ENCODE data around the gene CMTM8.
"Not testable (repeated sequence)": the region's sequence is repeated elsewhere in the genome, so short reads cannot be mapped to it uniquely, and the experiment has no call there.

The CMTM8 gene

GRCh38 chr3:32373276-32373675 lies 134.8 kb downstream of the CMTM8 start:
- TF ChIP-seq JUND (IDR thresholded peaks at IDR 0.05; ENCODE audit: low read depth), result no peak
- DNase-seq (ENCODE audit: low read depth in 1 of 2, low spot score in 1 of 2), result no peak
- in situ Hi-C loops (cut with HindIII; ENCODE audit: low pct_unique_long_range_greater_than_20kb, low sequenced_read_pairs), result no loop called here

GRCh38 chr3:32373844-32374243 lies 135.4 kb downstream of the CMTM8 start:
- TF ChIP-seq JUND (IDR thresholded peaks at IDR 0.05; ENCODE audit: low read depth), result no peak
- DNase-seq (ENCODE audit: low read depth in 1 of 2, low spot score in 1 of 2), result no peak
- in situ Hi-C loops (cut with HindIII; ENCODE audit: low pct_unique_long_range_greater_than_20kb, low sequenced_read_pairs), result no loop called here

GRCh38 chr3:32374788-32375595 lies 136.5 kb downstream of the CMTM8 start:
- DNase-seq (ENCODE audit: low read depth in 1 of 2, low spot score in 1 of 2), result peak in 1 of 2 experiments; percentile 86
- in situ Hi-C loops (cut with HindIII; ENCODE audit: low pct_unique_long_range_greater_than_20kb, low sequenced_read_pairs), result no loop called here
- no peak for TF ChIP-seq JUND (IDR thresholded peaks at IDR 0.05; ENCODE audit: low read depth)

- in situ Hi-C loops (cut with HindIII; ENCODE audit: low pct_unique_long_range_greater_than_20kb, low sequenced_read_pairs), result no loop called here
- no peak for TF ChIP-seq JUND (IDR thresholded peaks at IDR 0.05; ENCODE audit: low read depth)
- no peak for DNase-seq (ENCODE audit: low read depth in 1 of 2, low spot score in 1 of 2)
Observed at GRCh38 chr3:32375596-32375930, 137.1 kb downstream of the CMTM8 start.

GRCh38 chr3:32376115-32376514 lies 137.6 kb downstream of the CMTM8 start:
- no peak for DNase-seq (ENCODE audit: low read depth in 1 of 2, low spot score in 1 of 2)
- no peak for TF ChIP-seq JUND (IDR thresholded peaks at IDR 0.05; ENCODE audit: low read depth)
- in situ Hi-C loops (cut with HindIII; ENCODE audit: low pct_unique_long_range_greater_than_20kb, low sequenced_read_pairs), result no loop called here

- no peak for DNase-seq (ENCODE audit: low read depth in 1 of 2, low spot score in 1 of 2)
- in situ Hi-C loops (cut with HindIII; ENCODE audit: low pct_unique_long_range_greater_than_20kb, low sequenced_read_pairs), result no loop called here
- no peak for TF ChIP-seq JUND (IDR thresholded peaks at IDR 0.05; ENCODE audit: low read depth)
Observed at GRCh38 chr3:32379831-32380500, 141.5 kb downstream of the CMTM8 start.

- DNase-seq (ENCODE audit: low read depth in 1 of 2, low spot score in 1 of 2), result no peak
- TF ChIP-seq JUND (IDR thresholded peaks at IDR 0.05; ENCODE audit: low read depth), result no peak
- in situ Hi-C loops (cut with HindIII; ENCODE audit: low pct_unique_long_range_greater_than_20kb, low sequenced_read_pairs), result no loop called here
Observed at GRCh38 chr3:32381922-32382321, 143.4 kb downstream of the CMTM8 start.

- DNase-seq (ENCODE audit: low read depth in 1 of 2, low spot score in 1 of 2), result no peak
- TF ChIP-seq JUND (IDR thresholded peaks at IDR 0.05; ENCODE audit: low read depth), result no peak
- in situ Hi-C loops (cut with HindIII; ENCODE audit: low pct_unique_long_range_greater_than_20kb, low sequenced_read_pairs), result no loop called here
Observed at GRCh38 chr3:32383136-32383711, 144.7 kb downstream of the CMTM8 start.

GRCh38 chr3:32384938-32385337 lies 146.5 kb downstream of the CMTM8 start:
- in situ Hi-C loops (cut with HindIII; ENCODE audit: low pct_unique_long_range_greater_than_20kb, low sequenced_read_pairs), result no loop called here
- no peak for TF ChIP-seq JUND (IDR thresholded peaks at IDR 0.05; ENCODE audit: low read depth)
- DNase-seq (ENCODE audit: low read depth in 1 of 2, low spot score in 1 of 2), result no peak

GRCh38 chr3:32387512-32387911 lies 149.0 kb downstream of the CMTM8 start:
- in situ Hi-C loops (cut with HindIII; ENCODE audit: low pct_unique_long_range_greater_than_20kb, low sequenced_read_pairs), result no loop called here
- no peak for TF ChIP-seq JUND (IDR thresholded peaks at IDR 0.05; ENCODE audit: low read depth)
- no peak for DNase-seq (ENCODE audit: low read depth in 1 of 2, low spot score in 1 of 2)

- in situ Hi-C loops (cut with HindIII; ENCODE audit: low pct_unique_long_range_greater_than_20kb, low sequenced_read_pairs); DNase-seq (ENCODE audit: low read depth in 1 of 2, low spot score in 1 of 2): not testable (repeated sequence)
Observed at GRCh38 chr3:32389577-32389976, 151.1 kb downstream of the CMTM8 start.

GRCh38 chr3:32391643-32392535 lies 153.4 kb downstream of the CMTM8 start, which contains the start of gene CMTM7:
CMTM7 (plus strand) TSS chr3:32391853; CDS start chr3:32391907, 54 bp downstream.
- in situ Hi-C loops (cut with HindIII; ENCODE audit: low pct_unique_long_range_greater_than_20kb, low sequenced_read_pairs), result no loop called here
- DNase-seq (ENCODE audit: low read depth in 1 of 2, low spot score in 1 of 2), result peak in 1 of 2 experiments; percentile 76
- no peak for TF ChIP-seq JUND (IDR thresholded peaks at IDR 0.05; ENCODE audit: low read depth)

Data from T47D (cell line).